Measurements from ENCODE around the gene BMP2. TPM values are rescaled to one million over a fixed set of nuclear protein-coding genes. Genes with fewer than 3 reads are reported as not detected.

The BMP2 gene
- total RNA-seq = 4.8 and 6.7 TPM in 2 replicates

GRCh38 chr20:6767536-6768227 lies at the start of gene BMP2:
TSS of gene BMP2 (plus strand) at chr20:6767686. CDS start at chr20:6770127, 2,441 bp downstream.

